ENCODE measurements around the gene TMC4.
A peak's percentile ranks its signal among the peaks of the same experiment; 100 is the strongest.
"Not testable (repeated sequence)": the region's sequence is repeated elsewhere in the genome, so short reads cannot be mapped to it uniquely, and the experiment has no call there.

TMC4 gene

DNA sequence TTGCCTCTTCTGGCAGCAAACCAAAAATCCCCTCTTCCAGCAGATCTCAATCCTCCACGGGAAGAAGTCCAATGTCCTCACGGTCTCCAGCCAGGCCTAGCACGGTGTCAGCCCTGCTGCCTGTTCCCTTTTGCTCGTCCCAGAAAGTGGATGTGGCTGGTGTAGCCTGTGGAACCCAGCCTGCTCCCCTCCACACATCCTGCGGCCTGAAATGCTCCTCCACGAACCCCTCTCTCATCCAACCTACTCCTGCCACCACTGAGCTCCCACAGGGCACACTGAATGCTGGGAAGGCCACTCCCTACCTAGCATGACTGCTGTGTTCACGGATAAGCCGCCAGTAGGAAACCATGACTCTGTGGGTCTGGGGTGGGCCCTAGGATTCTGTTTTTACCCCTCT is 13.4 kb upstream of the TMC4 start:
- intact Hi-C loops (cut with DNase I), result no loop called here
- no peak for DNase-seq

DNA sequence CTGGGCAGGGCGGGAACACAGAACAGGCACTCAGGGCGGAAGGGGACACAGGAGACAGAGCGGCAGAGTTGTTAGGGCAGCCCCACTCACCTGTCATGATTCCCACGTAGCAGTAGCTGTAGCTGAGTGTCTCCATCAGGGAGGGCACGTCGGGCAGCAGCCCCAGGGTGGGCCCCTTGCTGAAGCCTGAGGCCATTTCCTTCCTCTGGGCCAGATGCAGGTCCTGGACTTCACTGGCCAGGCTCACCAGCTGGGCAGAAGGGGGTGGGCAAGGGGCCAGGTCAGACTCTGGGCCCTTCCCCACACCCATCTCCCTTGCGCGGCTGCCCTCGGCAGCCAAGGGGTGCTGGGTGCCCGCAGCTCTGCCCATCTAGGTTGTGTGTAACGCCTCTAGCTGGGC is 10.5 kb upstream of the TMC4 start:
- intact Hi-C loops (cut with DNase I), result no loop called here

DNA sequence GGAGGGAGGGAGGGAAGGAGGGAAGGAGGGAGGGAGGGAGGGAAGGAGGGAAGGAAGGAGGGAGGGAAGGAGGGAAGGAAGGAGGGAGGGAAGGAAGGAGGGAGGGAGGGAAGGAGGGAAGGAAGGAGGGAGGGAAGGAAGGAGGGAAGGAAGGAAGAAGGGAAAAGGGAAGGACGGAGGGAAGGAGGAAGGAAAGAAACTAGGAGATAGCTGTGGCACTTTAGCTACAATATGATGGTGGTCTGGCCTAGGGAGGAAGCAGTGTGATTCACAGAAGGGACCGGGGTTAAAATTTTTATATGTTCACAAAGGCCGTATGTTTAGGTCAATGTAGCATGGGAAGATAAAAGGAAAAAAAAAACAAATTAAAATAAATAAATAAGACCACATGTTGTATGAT is 8.9 kb upstream of the TMC4 start:
- DNase-seq; intact Hi-C loops (cut with DNase I): not testable (repeated sequence)

More for the DNA sequence above, 10.5 kb upstream of the TMC4 start:
- DNase-seq, result no peak

DNA sequence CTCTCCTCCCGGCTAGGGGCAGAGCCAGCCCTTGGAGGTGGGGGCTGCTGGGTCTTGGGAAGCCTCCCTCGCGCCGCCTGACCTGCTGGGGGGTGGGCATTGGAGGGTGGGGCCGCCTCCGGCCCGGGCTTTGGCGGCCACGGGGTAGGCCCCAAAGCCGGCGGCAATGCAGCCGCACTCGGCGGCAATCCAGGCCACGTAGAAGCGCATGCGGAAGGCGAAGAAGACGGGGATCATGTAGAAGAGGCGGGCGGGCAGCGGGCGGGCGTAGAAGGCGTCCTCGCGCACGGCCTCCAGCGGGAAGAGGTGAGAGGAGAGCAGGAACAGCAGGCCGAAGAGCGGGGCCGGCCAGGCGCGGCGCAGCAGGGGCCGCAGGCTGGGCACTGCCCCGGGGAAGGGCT is 7.7 kb upstream of the TMC4 start:
- intact Hi-C loops (cut with DNase I), result no loop called here

DNA sequence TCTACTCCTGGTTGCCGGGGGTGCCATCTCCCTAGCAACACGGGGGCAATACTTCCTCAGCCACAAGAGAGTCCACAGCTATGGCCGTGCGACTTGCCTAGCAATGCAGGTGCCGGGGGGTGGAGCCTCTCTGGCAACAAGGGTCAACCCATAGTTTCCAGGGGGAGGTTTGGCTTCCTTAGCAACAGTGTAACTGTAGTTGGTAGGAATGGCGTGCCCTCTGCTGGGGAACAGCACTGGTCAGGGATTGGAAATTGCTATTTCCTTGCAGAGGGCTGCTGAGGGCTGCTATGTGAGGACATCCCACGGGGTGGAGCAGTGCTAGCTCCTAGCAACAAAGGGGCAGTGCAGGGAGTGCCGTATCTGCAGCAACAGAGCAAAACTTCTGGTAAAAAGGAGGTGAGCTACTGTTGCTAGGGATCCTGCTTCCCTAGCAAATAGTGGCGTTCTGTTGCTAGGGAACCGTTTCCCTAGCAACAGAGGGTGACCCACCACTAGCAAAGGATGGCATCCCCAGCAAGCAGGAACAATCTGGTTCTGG is 7.0 kb upstream of the TMC4 start:
- DNase-seq, result peak in 38 of 42 donors; percentile 37 to 88 (median 66)
- intact Hi-C loops (cut with DNase I), result no loop called here

More for the DNA sequence above, 7.7 kb upstream of the TMC4 start:
- no peak for DNase-seq

DNA sequence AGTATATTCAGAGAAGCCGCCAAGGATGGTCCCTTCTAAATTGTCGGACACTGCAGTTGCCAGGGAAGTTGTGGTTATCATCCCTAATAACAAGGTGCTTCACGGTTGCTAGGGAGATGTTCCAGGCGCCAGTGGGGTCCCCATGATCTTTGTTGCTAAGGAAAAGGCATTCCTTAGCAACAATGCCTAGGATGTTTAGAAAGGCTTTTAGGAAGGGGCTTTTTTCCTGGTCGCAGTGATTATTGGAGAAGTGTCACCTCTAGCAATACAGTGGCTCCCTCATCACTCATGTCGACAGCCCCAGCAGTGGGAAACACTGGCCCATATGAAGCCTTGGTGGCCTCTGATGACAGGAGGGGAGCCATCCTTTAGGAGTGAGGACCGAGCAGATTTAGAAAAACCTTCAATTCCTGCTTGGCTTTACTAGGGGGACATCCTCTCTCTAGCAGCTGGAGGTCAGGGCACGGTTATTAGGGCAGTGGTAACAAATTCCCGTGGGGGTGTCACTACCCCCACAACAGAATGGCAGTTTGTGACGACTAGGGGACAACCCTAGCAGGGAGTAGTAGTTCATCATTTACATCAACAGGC is 6.4 kb upstream of the TMC4 start:
- intact Hi-C loops (cut with DNase I), result no loop called here
- DNase-seq, result no peak

DNA sequence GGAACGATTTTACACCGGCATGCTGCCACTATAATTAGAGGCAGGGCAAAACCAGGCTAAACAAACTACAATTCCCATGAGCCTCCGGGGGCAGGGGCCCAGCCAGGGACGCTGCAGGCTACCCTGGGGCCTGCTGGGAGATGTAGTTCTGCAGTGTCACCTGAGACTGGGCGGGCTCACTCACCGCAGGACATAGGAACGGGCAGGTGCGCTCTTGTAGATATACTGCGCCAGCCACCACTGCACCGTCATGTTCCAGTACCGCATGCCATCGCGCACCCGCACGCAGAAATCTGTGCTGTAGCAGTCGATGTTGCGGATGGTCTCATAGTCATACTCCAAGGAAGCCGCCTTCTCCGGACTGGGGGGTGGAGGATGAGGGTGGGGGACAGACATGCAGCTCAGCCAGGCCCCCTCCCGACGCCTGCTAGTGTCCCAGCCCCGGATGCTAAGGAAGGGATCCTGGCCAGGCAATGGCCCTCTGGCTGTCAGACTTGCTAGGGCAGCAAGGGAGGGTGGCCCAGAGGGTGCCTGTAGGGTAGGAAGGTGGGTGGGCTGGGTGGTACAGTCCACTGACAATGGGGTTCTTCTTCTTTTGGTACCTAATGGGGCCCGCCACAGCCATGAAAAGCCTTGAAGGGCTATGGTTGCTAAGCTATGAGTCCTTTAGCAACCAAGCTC is 5.8 kb upstream of the TMC4 start:
- intact Hi-C loops (cut with DNase I), result no loop called here
- peak in 39 of 42 donors; percentile 28 to 75 (median 61) for DNase-seq

DNA sequence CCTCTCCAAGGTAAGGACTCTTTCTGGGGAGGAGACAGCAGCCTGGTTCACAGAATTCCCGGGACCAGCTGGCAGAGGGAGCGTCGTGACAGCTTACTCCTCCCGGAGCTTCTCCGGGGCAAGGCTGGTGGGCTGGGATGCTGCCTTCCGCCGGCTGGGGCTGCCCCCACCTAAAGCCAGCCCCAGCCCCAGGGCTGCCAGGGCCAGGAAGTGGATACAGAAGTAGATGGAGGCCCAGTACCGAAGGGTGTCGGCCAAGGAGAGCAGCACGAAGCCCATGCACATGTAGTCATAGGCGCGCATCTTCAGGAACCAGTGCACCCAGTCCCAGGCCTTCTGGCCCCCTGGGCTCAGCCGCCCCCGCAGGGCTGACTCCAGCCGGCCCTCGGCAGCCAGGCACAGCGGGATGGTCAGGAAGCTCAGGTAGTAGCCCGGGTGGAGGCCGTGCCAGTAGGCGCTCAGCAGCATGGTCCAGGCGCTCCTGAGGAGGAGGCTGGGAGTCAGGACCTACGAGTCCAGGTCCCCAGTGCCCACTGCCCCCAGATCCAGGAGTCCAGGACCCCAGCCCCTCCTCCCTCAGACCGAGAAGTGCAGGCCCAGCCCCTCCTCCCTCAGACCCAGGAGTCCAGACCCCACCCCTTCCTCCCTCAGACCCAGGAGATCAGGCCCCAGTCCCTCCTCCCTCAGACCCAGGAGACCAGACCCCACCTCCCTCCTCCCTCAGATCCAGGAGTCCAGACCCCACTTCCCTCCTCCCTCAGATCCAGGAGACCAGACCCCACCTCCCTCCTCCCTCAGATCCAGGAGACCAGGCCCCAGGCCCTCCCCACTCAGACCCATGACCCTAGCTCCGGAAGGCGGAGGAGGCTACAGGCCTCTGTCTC is 1.2 kb upstream of the TMC4 start:
- no peak for DNase-seq
- intact Hi-C loops (cut with DNase I), result no loop called here

DNA sequence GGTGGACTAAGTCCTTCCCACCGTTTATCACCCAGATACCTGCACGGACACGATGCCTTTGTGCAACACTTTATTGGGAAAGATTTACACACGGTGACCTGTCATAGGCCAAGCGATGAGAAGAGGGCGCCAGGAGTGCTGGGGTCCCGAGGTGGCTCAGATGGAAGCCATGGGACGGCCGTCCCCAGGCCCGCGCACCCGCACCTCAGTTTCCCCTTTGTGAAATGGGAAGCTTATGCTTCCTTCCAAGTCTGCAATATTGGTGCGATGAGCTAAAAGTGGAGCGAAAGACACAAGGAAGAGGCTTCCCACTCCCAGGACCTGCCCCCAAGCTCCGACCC is 369 bp upstream of the TMC4 start:
- intact Hi-C loops (cut with DNase I), result no loop called here

DNA sequence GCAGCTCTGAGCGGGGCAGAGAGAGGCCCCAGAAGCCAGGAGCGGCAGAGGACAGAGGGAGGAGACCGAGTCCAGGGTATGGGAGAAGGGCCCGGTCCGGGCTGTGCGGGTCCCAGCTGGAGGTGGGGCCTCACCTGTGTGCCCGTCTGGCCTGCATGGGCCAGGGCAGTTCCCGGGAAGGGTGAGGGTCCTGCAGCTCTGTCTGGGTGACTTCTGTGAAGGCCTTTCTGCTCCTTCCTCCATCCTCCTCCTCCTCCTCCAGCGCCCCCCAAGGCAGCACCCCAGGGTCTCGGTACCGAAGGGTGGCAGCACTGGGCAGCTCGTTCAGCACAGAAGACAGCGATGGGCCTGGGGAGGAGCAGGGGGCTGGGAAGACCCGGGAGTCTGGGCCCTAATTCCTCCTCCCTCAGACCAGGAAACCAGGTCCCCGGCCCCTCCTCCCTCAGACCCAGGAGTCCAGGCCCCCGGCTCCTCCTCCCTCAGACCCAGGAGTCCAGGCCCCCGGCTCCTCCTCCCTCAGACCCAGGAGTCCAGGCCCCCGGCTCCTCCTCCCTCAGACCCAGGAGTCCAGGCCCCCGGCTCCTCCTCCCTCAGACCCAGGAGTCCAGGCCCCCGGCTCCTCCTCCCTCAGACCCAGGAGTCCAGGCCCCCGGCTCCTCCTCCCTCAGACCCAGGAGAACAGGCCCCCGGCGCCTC is 1.1 kb downstream of the TMC4 start:
- intact Hi-C loops (cut with DNase I); DNase-seq: not testable (repeated sequence)

More for the DNA sequence above, 369 bp upstream of the TMC4 start:
- DNase-seq, result no peak

DNA sequence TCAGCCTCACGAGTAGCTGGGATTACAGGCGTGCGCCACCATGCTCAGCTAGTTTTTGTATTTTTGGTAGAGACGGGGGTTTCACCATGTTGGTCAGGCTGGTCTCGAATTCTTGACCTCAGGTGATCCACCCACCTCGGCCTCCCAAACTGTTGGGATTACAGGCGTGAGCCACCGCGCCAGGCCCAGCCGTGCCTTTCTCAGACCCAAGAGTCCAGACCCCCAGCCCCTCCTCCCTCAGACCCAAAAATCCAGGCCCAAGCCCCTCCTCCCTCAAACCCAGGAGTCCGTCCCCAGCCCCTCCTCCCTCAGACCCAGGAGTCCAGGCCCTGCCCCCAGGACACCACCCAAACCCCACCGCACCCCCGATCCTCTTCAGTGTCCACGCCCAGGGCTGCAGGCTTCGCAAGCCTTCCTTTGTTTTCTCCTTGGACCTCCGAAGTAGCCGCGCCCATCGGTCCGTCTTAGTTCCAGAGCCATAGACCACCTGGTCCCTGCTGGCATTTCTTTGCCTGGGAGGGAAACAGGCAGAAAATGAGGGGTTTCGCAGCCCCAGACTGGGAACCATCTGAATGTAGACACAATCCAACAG is 3.7 kb downstream of the TMC4 start:
- no peak for DNase-seq
- intact Hi-C loops (cut with DNase I), result loop anchor here (5.0 kb wide), 1 partner anchor 63 kb away; no protein-coding TSS in a partner anchor

DNA sequence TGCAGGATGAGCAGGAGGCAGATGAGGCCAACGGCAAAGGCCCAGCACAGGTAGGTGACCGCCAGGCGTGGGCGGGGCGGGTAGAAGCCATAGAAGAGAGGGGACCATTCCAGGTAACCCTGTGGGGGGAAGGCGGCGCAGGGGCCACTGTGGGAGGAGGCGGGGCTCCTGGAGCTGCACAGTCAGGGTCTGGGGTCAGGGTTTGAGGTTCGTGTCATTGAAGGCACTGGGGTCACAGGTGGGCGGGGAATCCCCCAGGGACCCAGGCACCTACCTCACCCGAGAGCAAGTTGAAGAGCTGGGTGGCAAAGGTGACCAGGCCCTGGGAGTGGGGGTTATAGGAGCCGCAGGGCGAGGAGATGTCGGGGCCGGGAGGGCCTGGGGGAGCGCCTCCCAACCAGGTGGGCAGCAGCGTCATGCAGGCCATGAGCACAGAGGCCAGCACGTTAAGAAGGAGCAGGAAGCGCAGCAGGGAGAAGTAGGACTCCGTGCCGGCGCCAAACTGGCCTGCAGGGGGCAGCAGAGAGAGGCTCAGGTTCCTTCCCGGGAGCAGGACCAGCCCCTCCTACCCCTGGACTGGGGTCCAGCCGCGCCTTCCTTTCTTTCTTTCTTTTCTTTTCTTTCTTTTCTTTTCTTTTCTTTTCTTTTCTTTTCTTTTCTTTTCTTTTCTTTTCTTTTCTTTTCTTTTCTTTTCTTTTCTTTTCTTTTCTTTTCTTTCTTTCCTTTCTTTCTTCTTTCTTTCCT is 4.6 kb downstream of the TMC4 start:
- peak; percentile 82 to 98 (median 94) for DNase-seq
- intact Hi-C loops (cut with DNase I), result loop anchor here (5.0 kb wide), 1 partner anchor 64 kb away; no protein-coding TSS in a partner anchor

DNA sequence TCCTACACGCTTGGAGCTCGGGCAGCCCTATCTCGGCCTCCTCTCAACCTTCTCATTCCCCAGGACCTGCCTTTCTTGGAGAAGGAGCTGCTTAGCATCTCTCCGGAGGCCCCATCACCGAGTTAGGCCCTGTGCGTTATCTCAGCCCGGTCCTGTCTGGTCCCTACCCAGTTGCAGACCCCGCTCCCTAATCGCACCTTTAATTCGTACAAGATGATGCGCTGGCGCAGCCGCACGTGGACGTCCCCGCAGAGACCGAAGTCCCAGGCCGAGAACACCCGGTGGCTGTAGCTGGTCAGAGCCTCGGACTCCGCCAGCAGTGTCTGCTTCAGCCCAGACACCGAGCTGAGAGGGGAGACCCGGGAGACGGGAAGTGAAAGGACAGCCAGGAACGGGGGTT is 7.7 kb downstream of the TMC4 start:
- intact Hi-C loops (cut with DNase I), result loop anchor here (5.0 kb wide), 1 partner anchor 67 kb away; no protein-coding TSS in a partner anchor
- no peak for DNase-seq

DNA sequence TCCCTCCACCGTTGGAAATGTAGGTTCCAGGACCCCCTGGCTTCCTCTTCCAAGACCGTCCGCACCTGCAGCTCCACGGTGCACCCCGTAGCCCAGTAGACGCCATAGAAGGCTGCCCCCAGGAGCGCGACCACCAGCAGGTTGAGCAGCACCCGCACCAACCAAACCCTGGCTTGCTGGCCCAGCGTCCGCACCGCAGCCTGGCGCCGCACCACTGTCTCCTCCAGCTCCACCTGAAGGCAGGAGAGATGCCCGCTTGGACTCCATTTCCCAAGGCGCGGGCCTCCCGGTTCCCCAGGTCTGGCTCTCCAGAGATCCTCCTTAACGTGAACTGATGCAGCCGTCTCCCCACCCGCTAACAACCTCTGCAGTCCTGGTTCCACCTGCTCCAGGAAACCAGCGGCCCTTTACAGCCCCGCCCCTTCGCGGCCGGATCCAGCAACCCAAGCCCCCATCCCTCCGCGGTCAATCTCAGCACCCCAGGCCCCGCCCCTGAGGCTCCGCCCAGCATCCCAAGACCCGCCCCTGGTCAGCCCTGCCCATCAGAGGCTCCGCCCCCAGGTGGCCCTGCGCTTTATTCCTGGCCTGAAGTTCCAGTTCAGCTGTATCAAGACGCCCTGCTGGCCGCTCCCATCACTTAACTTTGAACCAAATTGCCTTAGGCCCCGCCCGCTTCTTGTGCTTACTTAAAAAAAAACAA is 8.4 kb downstream of the TMC4 start:
- intact Hi-C loops (cut with DNase I), result loop anchor here (5.0 kb wide), 1 partner anchor 68 kb away; no protein-coding TSS in a partner anchor

DNA sequence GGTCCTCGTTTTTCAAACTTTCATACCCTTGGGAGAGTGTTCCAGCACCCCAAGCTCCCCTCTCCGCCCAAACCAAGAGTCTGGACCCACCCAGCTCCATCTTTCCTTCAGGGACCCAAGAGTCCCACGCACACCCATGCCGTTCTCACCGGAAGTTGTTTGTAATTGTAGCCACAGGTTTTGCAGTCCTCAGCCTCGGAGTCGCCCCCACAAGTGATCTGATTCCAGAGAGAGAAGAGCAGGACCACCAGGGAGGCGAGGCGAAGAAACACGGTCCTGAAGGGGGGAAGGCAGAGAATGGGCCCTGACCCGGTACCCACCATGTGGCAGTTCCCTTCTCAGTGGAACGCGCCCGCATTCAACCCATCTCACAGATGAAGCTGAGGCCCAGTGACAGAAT is 10.1 kb downstream of the TMC4 start:
- intact Hi-C loops (cut with DNase I), result no loop called here
- DNase-seq, result no peak

More for the DNA sequence above, 8.4 kb downstream of the TMC4 start:
- peak in 4 of 42 donors; percentile 24 to 59 (median 44) for DNase-seq

DNA sequence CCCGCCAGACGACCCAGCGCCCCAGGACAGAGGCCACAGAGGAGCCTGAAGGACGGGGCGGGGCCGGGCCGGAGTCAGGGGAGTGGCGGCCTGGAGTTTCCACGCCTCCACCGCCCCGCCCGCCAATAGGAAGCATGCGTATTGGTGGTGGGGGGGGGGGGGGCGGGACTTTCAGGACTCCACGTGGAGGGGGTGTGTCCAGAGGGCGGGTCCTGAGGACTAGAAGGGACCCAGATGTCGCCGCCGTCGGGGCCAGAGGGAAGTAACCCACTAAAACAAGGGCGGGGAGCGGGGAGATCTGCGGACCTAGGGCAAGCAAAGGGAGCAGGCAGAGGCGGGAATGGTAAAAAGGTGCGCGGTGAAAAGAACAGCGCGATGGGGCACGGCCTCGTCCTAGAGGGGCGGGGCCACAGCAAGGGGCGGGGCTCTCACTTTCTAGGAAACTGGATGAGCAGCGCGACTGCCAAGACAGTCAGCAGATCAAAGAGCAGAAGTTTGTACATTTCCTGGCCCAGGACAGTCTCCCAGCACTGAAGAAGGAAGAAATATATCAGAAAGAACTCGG is 10.6 kb downstream of the TMC4 start:
- DNase-seq, result peak in 39 of 42 donors; percentile 22 to 73 (median 54)
- intact Hi-C loops (cut with DNase I), result no loop called here

DNA sequence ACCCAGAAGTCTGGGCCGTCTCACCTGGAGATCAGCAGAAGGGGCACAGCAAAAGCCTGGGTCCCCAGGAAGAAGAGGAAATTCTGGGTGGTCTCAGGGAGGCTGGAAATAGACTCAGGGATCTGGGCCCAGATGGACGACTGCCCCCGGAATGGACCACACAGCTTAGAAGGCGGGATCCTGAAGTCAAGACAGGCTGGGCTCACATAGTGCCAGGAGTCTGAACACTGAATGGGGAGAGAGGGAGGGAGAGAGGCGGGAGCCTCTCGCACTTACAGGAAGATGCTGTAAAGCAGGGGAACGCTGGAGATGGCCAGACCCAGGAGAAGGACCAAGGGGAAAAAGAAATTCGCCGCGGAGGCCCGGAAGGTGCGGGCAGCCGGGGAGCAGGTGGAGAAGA is 12.1 kb downstream of the TMC4 start:
- intact Hi-C loops (cut with DNase I), result no loop called here
- no peak for DNase-seq
